Epithelial cell of proximal tubule (primary cell): Measurements from ENCODE around the gene TRIM72. TPM values are rescaled to one million over a fixed set of nuclear protein-coding genes. Genes with fewer than 3 reads are reported as not detected.
"Not testable (repeated sequence)": the region's sequence is repeated elsewhere in the genome, so short reads cannot be mapped to it uniquely, and the experiment has no call there.

Experiments used
- DNase-seq: peaks from one replicate; pipeline ENCODE4 v3.0.0-alpha.2; 2011; ENCODE audit warnings: low read depth
- H3K4me3 ChIP-seq: 2 replicates; pipeline ENCODE4 v1.5.1; 2011; ENCODE audit warnings: low read depth, mild to moderate bottlenecking, low read length
- CTCF ChIP-seq: conservative IDR thresholded peaks from 2 replicates; pipeline ENCODE4 v1.5.1; 2012; ENCODE audit warnings: low read depth, mild to moderate bottlenecking, low read length
- total RNA-seq: library from RNA; depleted of rRNA; stranded (reverse); fragments of >200 nt; gene quantifications from 2 replicates; pipeline ENCODE4 v1.2.3, GENCODE V29; 2015

Gene TRIM72
- total RNA-seq, 1 donor from 2014 or later = not detected

GRCh38 chr16:31190818-31191444, 23.0 kb upstream of the TRIM72 start:
- TF ChIP-seq CTCF = no peak
- DNase-seq = no peak
- H3K4me3 ChIP-seq = no peak overlapping the region

GRCh38 chr16:31191697-31192428, 22.1 kb upstream of the TRIM72 start:
- H3K4me3 ChIP-seq = no peak overlapping the region
- no peak for TF ChIP-seq CTCF
- DNase-seq = no peak

GRCh38 chr16:31192856-31193642, 20.9 kb upstream of the TRIM72 start:
- DNase-seq = no peak
- no peak for TF ChIP-seq CTCF
- H3K4me3 ChIP-seq = no peak overlapping the region

GRCh38 chr16:31193874-31194273, 20.0 kb upstream of the TRIM72 start:
- no peak overlapping the region for H3K4me3 ChIP-seq
- TF ChIP-seq CTCF = no peak
- DNase-seq = no peak

- H3K4me3 ChIP-seq = no peak overlapping the region
- no peak for DNase-seq
- no peak for TF ChIP-seq CTCF
These were observed 19.0 kb upstream of the TRIM72 start for GRCh38 chr16:31194898-31195297.

GRCh38 chr16:31195861-31196260, 18.1 kb upstream of the TRIM72 start:
- not testable (repeated sequence) for DNase-seq, H3K4me3 ChIP-seq

- DNase-seq = no peak
- H3K4me3 ChIP-seq = no peak overlapping the region
- TF ChIP-seq CTCF = no peak
These were observed 17.4 kb upstream of the TRIM72 start for GRCh38 chr16:31196324-31197088.
